Measurements from ENCODE around the gene SOX10. TPM values are rescaled to one million over a fixed set of nuclear protein-coding genes. Genes with fewer than 3 reads are reported as not detected.

Gene SOX10
- total and polyA plus RNA-seq, 7 experiments from 2014 or later, result not detected

DNA sequence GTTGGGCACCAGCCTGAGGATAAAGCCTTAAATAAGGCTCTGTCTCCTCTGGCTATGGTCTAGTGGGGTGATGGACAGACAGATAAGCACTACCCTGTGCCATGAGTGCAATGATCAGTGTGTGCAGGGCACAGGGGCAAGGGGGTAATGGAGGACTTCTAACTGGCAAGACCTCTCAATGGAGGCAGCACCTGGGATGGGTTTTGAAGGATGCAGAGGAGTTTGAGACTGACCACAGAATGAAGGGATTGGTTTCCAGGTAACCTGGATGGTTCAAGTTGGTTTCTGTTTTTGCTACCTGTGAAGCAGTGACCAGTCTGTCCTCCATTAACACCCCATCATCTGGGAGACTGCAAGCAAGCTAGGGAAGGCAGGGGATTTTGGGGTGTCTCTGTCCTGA is 45.0 kb upstream of the SOX10 start:
- Mint-ChIP-seq H3K9me3 (no peaks in the 10 kb centered on the region), H3K27ac (no peak overlapping the region), H3K36me3 (peaks cover 0 to 6% (median 0%) of the 10 kb centered on the region in 5 donors), H3K27me3 (no peaks in the 10 kb centered on the region), H3K4me3 (no peak overlapping the region), H3K4me1 (peaks cover 0 to 4% (median 0%) of the 10 kb centered on the region in 7 donors)
- Histone ChIP-seq H3K36me3 (ENCODE audit: control insufficient read depth in 2 of 3, insufficient read depth in 3 of 3, low read length in 3 of 3) (no peaks in the 10 kb centered on the region), H3K27ac (ENCODE audit: low read depth, low read length) (no peak overlapping the region), H3K27me3 (ENCODE audit: control insufficient read depth in 2 of 2, insufficient read depth in 2 of 2, low read length in 2 of 2) (no peaks in the 10 kb centered on the region), H3K4me3 (ENCODE audit: low read length) (no peak overlapping the region), H3K4me1 (ENCODE audit: control insufficient read depth in 2 of 2, insufficient read depth in 2 of 2, low read length in 2 of 2) (no peaks in the 10 kb centered on the region), H3K9me3 (ENCODE audit: control insufficient read depth in 2 of 3, low read length in 3 of 3) (no peaks in the 10 kb centered on the region)
- intact Hi-C loops (cut with micrococcal nuclease), result no loop called here
- ChIA-PET CTCF (no interaction called here), POLR2A (no interaction called here)
- ATAC-seq, result no peak
- DNase-seq, result no peak

DNA sequence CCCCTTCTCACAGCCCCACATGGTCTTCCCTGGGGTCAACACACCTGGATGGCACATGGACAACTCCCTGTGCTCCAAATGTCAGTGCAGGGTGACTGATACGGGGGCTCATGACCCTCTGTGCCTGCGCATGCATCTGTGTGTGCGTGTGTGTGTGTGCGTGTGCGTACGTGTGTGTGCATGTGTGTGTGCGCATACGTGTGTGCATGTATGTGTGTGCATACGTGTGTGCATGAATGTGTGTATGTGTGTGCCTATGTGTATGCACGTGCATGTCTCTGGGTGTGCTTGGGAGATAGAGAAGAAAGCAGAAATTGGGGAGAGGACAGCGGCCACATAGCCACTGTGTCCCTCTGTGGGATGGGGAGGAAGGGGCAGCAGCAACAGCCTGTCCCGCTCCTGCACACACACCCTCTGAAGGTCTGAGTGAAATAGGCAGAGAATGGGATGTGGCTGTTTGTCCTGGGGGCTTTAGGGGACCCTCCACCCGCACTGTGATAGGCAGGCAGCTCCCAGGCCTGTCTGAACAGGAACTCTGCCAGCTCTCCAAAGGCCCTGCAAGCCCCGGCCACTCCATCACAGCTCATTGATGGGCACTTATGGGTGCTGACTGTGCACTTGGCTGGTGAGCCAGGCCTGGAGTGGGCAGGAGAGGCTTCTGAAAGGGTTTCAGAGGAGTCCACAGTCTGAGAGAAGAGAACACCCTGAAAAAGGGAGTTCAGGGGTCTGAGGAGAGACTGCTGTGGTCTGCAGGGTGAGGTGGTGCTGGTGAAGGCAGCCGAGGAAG is 44.2 kb upstream of the SOX10 start:
- Histone ChIP-seq H3K4me3 (ENCODE audit: low read length) (no peak overlapping the region), H3K9me3 (ENCODE audit: control insufficient read depth in 2 of 3, low read length in 3 of 3) (no peaks in the 10 kb centered on the region), H3K27me3 (ENCODE audit: control insufficient read depth in 2 of 2, insufficient read depth in 2 of 2, low read length in 2 of 2) (no peaks in the 10 kb centered on the region), H3K4me1 (ENCODE audit: control insufficient read depth in 2 of 2, insufficient read depth in 2 of 2, low read length in 2 of 2) (no peaks in the 10 kb centered on the region), H3K27ac (ENCODE audit: low read depth, low read length) (no peak overlapping the region), H3K36me3 (ENCODE audit: control insufficient read depth in 2 of 3, insufficient read depth in 3 of 3, low read length in 3 of 3) (no peaks in the 10 kb centered on the region)
- no peak overlapping the region for H3K4me3 Mint-ChIP-seq
- intact Hi-C loops (cut with micrococcal nuclease), result no loop called here
- no peak overlapping the region for H3K27ac Mint-ChIP-seq
- no peak for ATAC-seq
- no peaks in the 10 kb centered on the region for H3K9me3 Mint-ChIP-seq
- peaks cover 0 to 6% (median 0%) of the 10 kb centered on the region in 5 donors for H3K36me3 Mint-ChIP-seq
- no peaks in the 10 kb centered on the region for H3K27me3 Mint-ChIP-seq
- no peaks in the 10 kb centered on the region for H3K4me1 Mint-ChIP-seq
- ChIA-PET CTCF (no interaction called here), POLR2A (no interaction called here)
- no peak for DNase-seq

DNA sequence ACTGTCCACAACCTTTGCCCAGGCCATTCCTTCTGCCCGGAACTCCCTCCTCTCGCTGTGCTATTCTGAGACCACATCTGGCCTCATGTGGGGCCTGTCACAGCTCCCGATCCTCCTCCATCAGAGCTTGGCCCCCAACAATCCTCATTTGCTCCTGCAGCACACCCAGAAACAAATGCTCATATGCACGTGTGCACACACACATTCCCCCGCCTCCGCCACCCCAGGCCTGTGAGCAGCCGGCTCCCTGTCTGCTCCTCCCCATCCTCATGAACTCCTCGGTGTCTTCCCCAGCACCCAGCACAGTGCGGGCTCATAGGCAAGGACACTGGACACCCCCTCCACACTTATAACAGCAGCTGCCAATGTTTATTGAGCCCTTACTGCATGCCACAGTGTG is 43.1 kb upstream of the SOX10 start:
- Mint-ChIP-seq H3K27me3 (no peaks in the 10 kb centered on the region), H3K27ac (no peak overlapping the region), H3K36me3 (peaks cover 0 to 6% (median 0%) of the 10 kb centered on the region in 5 donors), H3K4me1 (no peaks in the 10 kb centered on the region), H3K4me3 (no peak overlapping the region), H3K9me3 (no peaks in the 10 kb centered on the region)
- intact Hi-C loops (cut with micrococcal nuclease), result no loop called here
- H3K4me1 ChIP-seq (ENCODE audit: control insufficient read depth in 2 of 2, insufficient read depth in 2 of 2, low read length in 2 of 2), result no peaks in the 10 kb centered on the region
- ChIA-PET POLR2A (no interaction called here), CTCF (no interaction called here)
- no peak overlapping the region for H3K4me3 ChIP-seq (ENCODE audit: low read length)
- no peak overlapping the region for H3K27ac ChIP-seq (ENCODE audit: low read depth, low read length)
- H3K9me3 ChIP-seq (ENCODE audit: control insufficient read depth in 2 of 3, low read length in 3 of 3), result no peaks in the 10 kb centered on the region
- H3K36me3 ChIP-seq (ENCODE audit: control insufficient read depth in 2 of 3, insufficient read depth in 3 of 3, low read length in 3 of 3), result no peaks in the 10 kb centered on the region
- ATAC-seq (no peak), DNase-seq (no peak)
- no peaks in the 10 kb centered on the region for H3K27me3 ChIP-seq (ENCODE audit: control insufficient read depth in 2 of 2, insufficient read depth in 2 of 2, low read length in 2 of 2)

DNA sequence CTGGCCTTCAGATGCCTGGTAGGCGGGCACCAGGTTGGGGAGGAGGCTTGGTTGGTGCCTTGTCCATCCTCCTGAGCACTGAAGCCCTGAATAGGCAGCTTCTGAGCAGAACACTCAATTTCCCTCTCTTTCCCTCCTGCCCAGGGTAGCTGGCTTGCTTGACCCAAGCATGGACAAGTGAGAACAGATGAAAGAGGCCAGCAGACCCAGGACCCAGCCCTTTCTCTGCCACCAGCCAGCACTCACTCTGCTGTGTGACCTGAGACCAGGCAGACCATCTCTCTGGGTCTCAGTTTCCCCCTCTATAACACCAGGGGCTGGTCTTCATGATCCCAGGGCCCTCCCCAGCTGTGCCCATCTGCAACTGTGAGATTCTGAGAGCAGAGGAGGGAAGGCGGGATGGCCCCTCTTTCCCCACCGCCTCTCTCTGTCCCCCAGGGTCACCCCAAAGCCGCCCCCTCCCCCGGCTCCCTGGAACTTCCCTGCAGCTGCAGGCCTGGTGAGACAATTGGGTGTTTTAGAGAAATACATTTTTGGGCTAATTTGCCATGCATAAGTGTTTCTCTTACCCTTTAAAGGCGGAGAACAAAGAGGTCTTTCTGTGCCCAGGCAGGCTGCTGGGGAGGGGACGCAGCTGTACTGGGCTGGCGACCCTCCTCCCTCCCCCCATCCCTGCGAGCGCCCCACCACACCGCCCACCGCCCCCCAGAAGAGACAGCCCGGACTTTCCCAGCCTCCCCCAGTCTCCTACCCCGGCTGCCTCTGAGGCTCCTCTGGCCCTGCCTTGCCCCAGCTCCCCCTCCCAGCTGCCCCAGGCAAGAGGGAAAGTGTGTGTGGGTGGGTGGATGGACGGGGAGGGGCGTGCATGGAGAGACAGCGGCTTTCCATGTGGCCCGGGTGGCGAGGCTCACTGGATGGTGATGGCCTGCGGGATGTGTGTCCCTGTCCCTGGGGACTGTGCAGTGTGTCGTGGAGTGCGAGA is 42.1 kb upstream of the SOX10 start:
- Mint-ChIP-seq H3K36me3 (peaks cover 0 to 6% (median 0%) of the 10 kb centered on the region in 5 donors), H3K4me1 (no peaks in the 10 kb centered on the region), H3K27ac (no peak overlapping the region), H3K4me3 (no peak overlapping the region), H3K27me3 (no peaks in the 10 kb centered on the region), H3K9me3 (no peaks in the 10 kb centered on the region)
- H3K27ac ChIP-seq (ENCODE audit: low read depth, low read length), result no peak overlapping the region
- ChIA-PET POLR2A (no interaction called here), CTCF (no interaction called here)
- no peak overlapping the region for H3K4me3 ChIP-seq (ENCODE audit: low read length)
- no peaks in the 10 kb centered on the region for H3K9me3 ChIP-seq (ENCODE audit: control insufficient read depth in 2 of 3, low read length in 3 of 3)
- no peaks in the 10 kb centered on the region for H3K27me3 ChIP-seq (ENCODE audit: control insufficient read depth in 2 of 2, insufficient read depth in 2 of 2, low read length in 2 of 2)
- DNase-seq, result no peak
- no peaks in the 10 kb centered on the region for H3K4me1 ChIP-seq (ENCODE audit: control insufficient read depth in 2 of 2, insufficient read depth in 2 of 2, low read length in 2 of 2)
- intact Hi-C loops (cut with micrococcal nuclease), result no loop called here
- H3K36me3 ChIP-seq (ENCODE audit: control insufficient read depth in 2 of 3, insufficient read depth in 3 of 3, low read length in 3 of 3), result no peaks in the 10 kb centered on the region
- ATAC-seq, result no peak

DNA sequence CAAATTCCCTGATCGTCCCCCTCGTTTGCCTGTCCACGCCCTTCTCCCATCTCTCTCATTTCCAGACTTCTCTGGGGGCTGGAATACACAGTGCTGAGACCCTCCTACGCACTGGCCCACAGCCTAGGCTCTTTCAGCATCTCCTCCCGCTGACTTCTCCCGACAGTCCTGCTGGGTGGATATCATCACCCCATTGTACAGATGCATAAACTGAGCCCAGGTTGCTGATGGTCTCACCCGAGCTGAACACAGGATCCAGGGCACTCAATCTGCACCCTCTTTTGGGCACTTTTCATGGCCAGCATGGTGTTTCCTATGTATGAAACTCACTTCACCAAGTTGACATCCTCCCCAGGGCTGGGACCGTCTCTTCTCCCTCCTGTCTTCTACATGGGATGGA is 41.2 kb upstream of the SOX10 start:
- H3K27me3 Mint-ChIP-seq, result no peaks in the 10 kb centered on the region
- Histone ChIP-seq H3K4me3 (ENCODE audit: low read length) (no peak overlapping the region), H3K9me3 (ENCODE audit: control insufficient read depth in 2 of 3, low read length in 3 of 3) (no peaks in the 10 kb centered on the region), H3K36me3 (ENCODE audit: control insufficient read depth in 2 of 3, insufficient read depth in 3 of 3, low read length in 3 of 3) (no peaks in the 10 kb centered on the region), H3K4me1 (ENCODE audit: control insufficient read depth in 2 of 2, insufficient read depth in 2 of 2, low read length in 2 of 2) (no peaks in the 10 kb centered on the region), H3K27ac (ENCODE audit: low read depth, low read length) (no peak overlapping the region), H3K27me3 (ENCODE audit: control insufficient read depth in 2 of 2, insufficient read depth in 2 of 2, low read length in 2 of 2) (no peaks in the 10 kb centered on the region)
- ChIA-PET POLR2A (no interaction called here), CTCF (no interaction called here)
- intact Hi-C loops (cut with micrococcal nuclease), result no loop called here
- H3K4me3 Mint-ChIP-seq, result no peak overlapping the region
- no peaks in the 10 kb centered on the region for H3K4me1 Mint-ChIP-seq
- no peaks in the 10 kb centered on the region for H3K9me3 Mint-ChIP-seq
- ATAC-seq, result no peak
- H3K36me3 Mint-ChIP-seq, result peaks cover 0 to 6% (median 0%) of the 10 kb centered on the region in 5 donors
- DNase-seq, result no peak
- H3K27ac Mint-ChIP-seq, result no peak overlapping the region

DNA sequence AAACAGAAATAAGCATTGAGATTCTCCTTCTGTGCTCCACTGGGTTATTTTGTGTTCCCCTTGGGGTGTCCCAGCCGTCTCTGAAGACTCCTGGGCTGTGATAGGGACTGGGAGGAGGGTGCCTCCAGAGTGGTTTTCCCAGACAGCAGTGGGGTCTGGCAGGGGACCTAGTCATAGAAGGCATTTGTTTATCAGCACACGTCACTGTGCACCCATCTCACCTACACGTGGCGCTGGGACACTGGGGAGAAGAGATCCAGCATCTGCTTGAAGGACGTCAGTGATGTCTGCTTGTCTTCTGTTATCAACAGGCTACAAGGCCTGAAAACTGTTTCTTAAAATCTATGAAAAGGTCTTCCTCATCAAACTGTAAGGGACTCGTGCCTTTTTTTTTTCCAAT is 38.7 kb upstream of the SOX10 start:
- intact Hi-C loops (cut with micrococcal nuclease), result no loop called here
- DNase-seq (no peak), ATAC-seq (no peak)
- H3K36me3 ChIP-seq (ENCODE audit: control insufficient read depth in 2 of 3, insufficient read depth in 3 of 3, low read length in 3 of 3), result no peaks in the 10 kb centered on the region
- no peaks in the 10 kb centered on the region for H3K27me3 ChIP-seq (ENCODE audit: control insufficient read depth in 2 of 2, insufficient read depth in 2 of 2, low read length in 2 of 2)
- no peak overlapping the region for H3K4me3 Mint-ChIP-seq
- no peak overlapping the region for H3K4me3 ChIP-seq (ENCODE audit: low read length)
- H3K4me1 ChIP-seq (ENCODE audit: control insufficient read depth in 2 of 2, insufficient read depth in 2 of 2, low read length in 2 of 2), result no peaks in the 10 kb centered on the region
- no peaks in the 10 kb centered on the region for H3K9me3 Mint-ChIP-seq
- no peak overlapping the region for H3K27ac ChIP-seq (ENCODE audit: low read depth, low read length)
- no peaks in the 10 kb centered on the region for H3K27me3 Mint-ChIP-seq
- ChIA-PET CTCF (no interaction called here), POLR2A (no interaction called here)
- no peaks in the 10 kb centered on the region for H3K9me3 ChIP-seq (ENCODE audit: control insufficient read depth in 2 of 3, low read length in 3 of 3)
- H3K27ac Mint-ChIP-seq, result no peak overlapping the region
- H3K36me3 Mint-ChIP-seq, result peaks cover 0 to 6% (median 0%) of the 10 kb centered on the region in 5 donors
- H3K4me1 Mint-ChIP-seq, result no peaks in the 10 kb centered on the region
